HUES6 (cell line): ENCODE measurements around the gene NDUFB7.
"Not testable (repeated sequence)": the region's sequence is repeated elsewhere in the genome, so short reads cannot be mapped to it uniquely, and the experiment has no call there.

ENCODE experiments used
- H3K27ac ChIP-seq: 2 replicates; pipeline ENCODE4 v1.7.0; 2013; ENCODE audit warnings: low read depth, mild to moderate bottlenecking, low read length, inconsistent platforms
- H3K27me3 ChIP-seq: 2 replicates; pipeline ENCODE4 v1.6.1; 2013; ENCODE audit warnings: low read length; ENCODE audit not compliant: control insufficient read depth, insufficient read depth
- H3K36me3 ChIP-seq: 2 replicates; pipeline ENCODE4 v1.6.1; 2013; ENCODE audit warnings: low read length; ENCODE audit not compliant: control insufficient read depth, insufficient read depth
- H3K4me1 ChIP-seq: 2 replicates; pipeline ENCODE4 v1.6.1; 2013; ENCODE audit warnings: low read length; ENCODE audit not compliant: control insufficient read depth, insufficient read depth
- H3K4me3 ChIP-seq: 2 replicates; pipeline ENCODE4 v1.5.1; 2013; ENCODE audit warnings: low read depth, low read length
- H3K9ac ChIP-seq: one replicate; pipeline ENCODE4 v1.6.1; 2013; ENCODE audit warnings: mild to moderate bottlenecking, low read length
- H3K9me3 ChIP-seq: 2 replicates; pipeline ENCODE4 v1.6.1; 2013; ENCODE audit warnings: low read depth, low read length; ENCODE audit not compliant: control insufficient read depth, insufficient read depth

NDUFB7 gene

DNA sequence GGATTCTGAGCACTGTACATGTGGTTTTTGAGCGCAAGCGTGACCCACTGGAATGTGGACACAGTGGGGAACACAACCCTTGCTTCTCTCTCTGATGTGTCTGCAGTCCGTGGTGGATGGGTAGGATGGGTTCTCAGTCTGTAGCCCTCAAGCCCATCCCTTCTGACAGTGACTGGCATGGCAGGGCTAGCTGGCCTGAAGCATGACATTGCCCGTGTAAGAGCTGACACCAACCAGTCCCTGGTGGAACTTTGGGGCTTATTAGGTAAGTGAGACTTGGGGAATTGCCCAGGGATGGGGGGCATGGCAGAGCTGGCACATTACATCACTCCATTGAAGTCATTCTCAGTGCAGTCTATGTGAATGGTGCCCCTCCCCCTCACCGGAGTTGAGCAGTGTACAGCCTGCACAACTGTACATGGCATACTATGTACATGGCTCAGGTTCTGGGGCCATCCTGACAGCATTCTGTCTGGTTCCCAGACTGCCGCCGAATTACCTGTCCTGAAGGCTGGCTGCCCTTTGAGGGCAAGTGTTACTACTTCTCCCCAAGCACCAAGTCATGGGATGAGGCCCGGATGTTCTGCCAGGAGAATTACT is 27.8 kb upstream of the NDUFB7 start:
- Histone ChIP-seq H3K4me3 (no peak overlapping the region), H3K27ac (no peak overlapping the region), H3K9me3 (peaks cover 12% of the 10 kb centered on the region; the same call in 1 of the 2 replicates), H3K36me3 (no peaks in the 10 kb centered on the region), H3K27me3 (peaks cover 3% of the 10 kb centered on the region; the same call in 1 of the 2 replicates), H3K4me1 (no peaks in the 10 kb centered on the region), H3K9ac (no peak overlapping the region)

DNA sequence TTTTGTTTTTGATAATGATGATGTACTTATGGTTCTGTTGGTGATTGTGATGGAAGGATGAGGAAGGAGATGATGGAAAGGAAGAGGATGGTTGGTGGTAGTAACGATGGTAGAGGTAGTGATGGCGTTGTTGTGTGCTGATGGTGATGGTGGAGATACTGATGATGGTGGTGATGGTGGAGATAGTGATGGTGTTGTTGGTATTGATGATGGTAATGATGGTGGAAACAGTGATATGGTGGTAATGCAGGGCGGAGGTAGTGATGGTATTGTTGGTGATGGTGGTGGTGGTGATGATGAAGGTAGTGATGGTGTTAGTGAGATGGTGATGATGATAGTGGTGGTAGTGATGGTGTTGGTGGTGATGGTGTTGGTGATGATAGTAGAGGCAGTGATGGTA is 23.7 kb upstream of the NDUFB7 start:
- Histone ChIP-seq H3K27me3 (peaks cover 3% of the 10 kb centered on the region; the same call in 1 of the 2 replicates), H3K9ac (no peak overlapping the region), H3K36me3 (no peaks in the 10 kb centered on the region)

DNA sequence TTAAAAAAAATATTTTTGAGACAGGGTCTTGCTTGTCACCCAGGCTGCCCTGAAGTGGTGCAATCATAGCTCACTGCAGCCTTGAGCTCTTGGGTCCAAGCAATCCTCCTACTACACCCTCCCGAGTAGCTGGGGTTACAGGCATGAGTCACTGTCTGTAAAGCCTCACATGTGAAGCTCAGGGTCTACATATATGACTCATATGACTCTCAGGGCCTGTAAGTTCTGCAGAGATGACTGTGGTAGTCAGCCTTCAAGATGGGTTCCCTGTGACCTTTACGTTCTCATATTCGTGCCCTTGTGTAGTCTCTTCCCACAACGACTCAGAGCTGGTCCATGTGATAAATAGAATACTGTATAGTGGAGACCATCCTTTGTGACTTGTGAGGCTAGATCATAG is 17.6 kb upstream of the NDUFB7 start:
- not testable (repeated sequence) for H3K9me3 ChIP-seq, H3K4me1 ChIP-seq, H3K9ac ChIP-seq, H3K27ac ChIP-seq, H3K27me3 ChIP-seq, H3K36me3 ChIP-seq, H3K4me3 ChIP-seq

More for the DNA sequence above, 23.7 kb upstream of the NDUFB7 start:
- H3K4me3 ChIP-seq = no peak overlapping the region
- H3K9me3 ChIP-seq = peaks cover 8% of the 10 kb centered on the region; the same call in 1 of the 2 replicates
- no peaks in the 10 kb centered on the region for H3K4me1 ChIP-seq
- no peak overlapping the region for H3K27ac ChIP-seq

DNA sequence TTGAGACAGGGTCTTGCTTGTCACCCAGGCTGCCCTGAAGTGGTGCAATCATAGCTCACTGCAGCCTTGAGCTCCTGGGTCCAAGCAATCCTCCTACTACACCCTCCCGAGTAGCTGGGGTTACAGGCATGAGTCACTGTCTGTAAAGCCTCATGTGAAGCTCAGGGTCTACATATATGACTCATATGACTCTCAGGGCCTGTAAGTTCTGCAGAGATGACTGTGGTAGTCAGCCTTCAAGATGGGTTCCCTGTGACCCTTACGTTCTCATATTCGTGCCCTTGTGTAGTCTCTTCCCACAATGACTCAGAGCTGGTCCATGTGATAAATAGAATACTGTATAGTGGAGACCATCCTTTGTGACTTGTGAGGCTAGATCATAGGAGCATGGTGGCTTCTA is 13.3 kb upstream of the NDUFB7 start:
- not testable (repeated sequence) for H3K9ac ChIP-seq, H3K27ac ChIP-seq, H3K9me3 ChIP-seq, H3K4me1 ChIP-seq, H3K36me3 ChIP-seq, H3K4me3 ChIP-seq, H3K27me3 ChIP-seq

DNA sequence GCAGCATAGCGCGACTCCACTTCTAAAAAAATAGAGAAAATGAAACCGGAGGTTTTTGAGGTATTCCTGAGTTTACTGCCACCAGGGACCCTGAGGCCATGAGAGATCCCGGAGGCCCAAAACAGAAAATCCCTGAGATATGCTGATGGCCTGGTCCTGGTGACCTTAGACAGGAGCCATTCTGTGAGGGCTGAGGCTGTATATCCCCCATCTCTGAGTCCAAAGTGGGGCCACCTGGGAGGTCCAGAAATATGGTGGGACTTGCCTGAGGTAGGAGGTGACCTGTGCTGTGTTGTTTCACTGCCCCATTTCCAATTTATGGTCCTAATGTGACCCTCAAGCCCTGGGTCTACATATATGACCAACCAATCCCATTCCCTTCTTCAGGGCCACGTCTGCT is 12.5 kb upstream of the NDUFB7 start:
- H3K9ac ChIP-seq, H3K36me3 ChIP-seq, H3K9me3 ChIP-seq, H3K27ac ChIP-seq, H3K27me3 ChIP-seq, H3K4me3 ChIP-seq, H3K4me1 ChIP-seq: not testable (repeated sequence)

DNA sequence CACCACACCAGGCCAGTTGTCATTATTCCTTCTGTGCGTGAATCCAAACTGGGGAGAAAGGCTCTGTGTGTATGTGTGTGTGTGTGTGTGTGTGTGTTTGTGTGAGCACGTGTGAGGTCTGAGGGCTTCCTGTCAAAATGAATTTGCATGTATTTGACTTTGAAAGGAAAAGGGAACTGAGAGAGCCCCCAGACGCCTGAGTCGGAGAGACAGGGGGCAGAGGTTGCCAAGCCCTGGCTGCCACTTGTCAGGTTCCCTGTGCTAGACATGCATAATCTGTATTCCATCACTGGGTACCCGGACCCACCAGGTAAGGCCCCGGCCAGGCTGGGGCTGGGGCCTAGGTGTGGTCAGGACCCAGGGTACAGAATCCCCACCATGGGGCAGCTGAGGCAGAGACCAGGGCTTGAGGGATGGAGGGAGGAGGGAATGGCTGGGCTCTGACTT is 11.1 kb upstream of the NDUFB7 start, which contains the start of gene CLEC17A:
Gene CLEC17A (plus strand): TSS at position 191 of the 447 bp plus-strand sequence. CDS start 77 bp downstream, at position 268.
- no peaks in the 10 kb centered on the region; the same call in 1 of the 2 replicates for H3K4me1 ChIP-seq
- no peaks in the 10 kb centered on the region for H3K27me3 ChIP-seq
- H3K4me3 ChIP-seq = no peak within 1 kb of the TSS
- no peak within 1 kb of the TSS for H3K9ac ChIP-seq
- no peak within 1 kb of the TSS for H3K27ac ChIP-seq
- no peaks in the 10 kb centered on the region for H3K36me3 ChIP-seq
- H3K9me3 ChIP-seq = no peaks in the 10 kb centered on the region

DNA sequence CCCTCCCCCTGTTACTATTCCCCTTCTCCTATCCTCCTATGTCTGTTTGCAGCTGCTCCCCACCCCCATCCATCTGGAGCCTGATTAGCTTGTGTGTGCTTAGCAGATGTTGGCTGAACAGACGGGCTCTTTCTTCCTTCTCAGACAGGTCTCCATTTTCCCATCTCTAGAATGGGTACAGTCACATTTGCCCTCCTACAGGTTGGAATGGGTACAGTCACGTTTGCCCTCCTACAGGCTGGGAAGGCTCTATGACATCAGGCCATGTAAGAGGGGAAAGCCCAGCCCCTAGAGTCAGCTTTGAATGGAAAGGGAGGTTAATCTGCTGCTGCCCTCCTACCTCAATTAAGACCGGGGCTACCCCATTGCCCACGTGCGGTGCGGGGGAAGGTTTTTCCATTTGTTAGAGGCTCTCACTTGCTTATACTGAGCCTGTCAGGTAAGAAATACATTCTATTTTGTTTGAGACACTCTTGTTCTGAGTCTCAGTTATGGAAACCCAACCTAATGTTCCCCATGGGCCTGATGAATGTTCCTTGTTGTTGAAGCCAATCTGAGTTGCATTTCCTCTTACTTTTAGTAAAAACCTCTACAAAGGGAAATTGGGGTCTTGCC is 8.9 kb upstream of the NDUFB7 start:
- Histone ChIP-seq H3K4me3 (no peak overlapping the region), H3K36me3 (no peaks in the 10 kb centered on the region), H3K27ac (no peak overlapping the region), H3K4me1 (no peaks in the 10 kb centered on the region; the same call in 1 of the 2 replicates), H3K27me3 (no peaks in the 10 kb centered on the region), H3K9ac (no peak overlapping the region), H3K9me3 (no peaks in the 10 kb centered on the region)

DNA sequence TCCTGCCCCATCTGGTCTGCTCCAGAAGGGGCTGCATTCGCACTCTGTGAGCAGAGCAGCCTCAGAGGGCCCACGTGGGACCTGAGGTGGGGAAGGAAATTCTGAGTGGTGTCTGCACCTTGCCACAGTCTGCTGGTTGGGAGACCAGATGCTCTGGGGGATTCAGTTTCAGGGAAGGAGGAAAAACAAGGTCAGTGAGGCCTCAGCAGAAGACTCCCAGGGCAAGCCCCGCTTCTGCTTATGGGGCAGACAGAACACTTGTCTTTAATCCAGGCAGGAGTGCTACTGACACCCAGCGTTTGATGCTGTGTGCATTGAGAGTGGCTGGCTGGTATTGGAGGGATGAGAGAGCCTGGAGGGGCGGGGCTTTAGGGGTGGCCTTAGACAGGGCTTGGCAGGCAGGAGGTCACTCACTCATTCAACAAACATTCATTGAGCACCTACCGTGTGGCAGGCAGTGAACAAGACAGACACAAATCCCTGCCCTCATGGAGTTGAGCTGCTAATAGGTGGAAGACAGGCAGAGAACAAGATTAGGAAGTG is 6.1 kb upstream of the NDUFB7 start:
- Histone ChIP-seq H3K4me1 (peaks cover 2% of the 10 kb centered on the region), H3K4me3 (no peak overlapping the region), H3K27ac (no peak overlapping the region)

DNA sequence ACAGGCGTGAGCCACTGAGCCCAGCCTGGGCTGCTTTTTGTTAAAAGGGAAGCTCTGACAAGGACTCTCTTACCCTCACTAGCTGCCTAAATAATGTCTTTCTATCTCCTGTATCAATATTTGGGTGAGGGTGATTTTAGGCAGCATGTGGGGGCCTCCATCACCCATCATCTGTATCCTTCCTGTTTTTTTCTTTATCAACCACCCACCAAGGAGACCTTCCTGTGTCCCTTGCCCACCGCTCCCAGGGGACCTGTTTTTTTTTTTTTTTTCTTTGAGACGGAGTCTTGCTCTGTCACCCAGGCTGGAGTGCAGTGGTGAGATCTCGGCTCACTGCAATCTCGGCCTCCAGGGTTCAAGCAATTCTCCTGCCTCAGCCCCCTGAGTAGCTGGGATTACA is 5.4 kb upstream of the NDUFB7 start:
- Histone ChIP-seq H3K4me1 (peaks cover 2% of the 10 kb centered on the region; the same call in 1 of the 2 replicates), H3K36me3 (no peaks in the 10 kb centered on the region), H3K27ac (no peak overlapping the region), H3K9me3 (no peaks in the 10 kb centered on the region), H3K9ac (no peak overlapping the region), H3K4me3 (no peak overlapping the region), H3K27me3 (no peaks in the 10 kb centered on the region)

More for the DNA sequence above, 6.1 kb upstream of the NDUFB7 start:
- no peaks in the 10 kb centered on the region for H3K9me3 ChIP-seq
- no peaks in the 10 kb centered on the region for H3K36me3 ChIP-seq
- no peak overlapping the region for H3K9ac ChIP-seq
- no peaks in the 10 kb centered on the region for H3K27me3 ChIP-seq

DNA sequence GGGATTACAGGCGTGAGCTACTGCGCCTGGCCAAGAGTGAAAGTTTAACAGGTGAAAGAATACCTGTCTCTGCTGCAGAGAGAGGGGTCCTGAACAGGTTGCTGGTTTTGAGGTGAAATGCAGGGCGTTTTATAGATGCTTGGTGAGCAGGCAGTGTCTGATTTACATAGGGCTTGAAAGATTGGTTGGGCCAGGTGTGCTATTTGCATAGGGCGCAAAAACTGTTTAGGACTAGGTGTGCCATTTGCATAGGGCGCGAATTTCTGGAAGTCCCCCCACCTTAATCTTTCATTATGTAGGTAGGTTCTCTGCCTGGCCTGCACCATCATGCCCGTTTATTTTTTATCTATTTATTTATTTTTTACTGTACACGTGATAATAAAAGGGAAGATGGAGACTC is 4.5 kb upstream of the NDUFB7 start:
- Histone ChIP-seq H3K9ac (no peak overlapping the region), H3K9me3 (no peaks in the 10 kb centered on the region), H3K4me3 (no peak overlapping the region), H3K4me1 (peaks cover 2% of the 10 kb centered on the region; the same call in 1 of the 2 replicates), H3K27ac (no peak overlapping the region), H3K27me3 (no peaks in the 10 kb centered on the region), H3K36me3 (no peaks in the 10 kb centered on the region)

DNA sequence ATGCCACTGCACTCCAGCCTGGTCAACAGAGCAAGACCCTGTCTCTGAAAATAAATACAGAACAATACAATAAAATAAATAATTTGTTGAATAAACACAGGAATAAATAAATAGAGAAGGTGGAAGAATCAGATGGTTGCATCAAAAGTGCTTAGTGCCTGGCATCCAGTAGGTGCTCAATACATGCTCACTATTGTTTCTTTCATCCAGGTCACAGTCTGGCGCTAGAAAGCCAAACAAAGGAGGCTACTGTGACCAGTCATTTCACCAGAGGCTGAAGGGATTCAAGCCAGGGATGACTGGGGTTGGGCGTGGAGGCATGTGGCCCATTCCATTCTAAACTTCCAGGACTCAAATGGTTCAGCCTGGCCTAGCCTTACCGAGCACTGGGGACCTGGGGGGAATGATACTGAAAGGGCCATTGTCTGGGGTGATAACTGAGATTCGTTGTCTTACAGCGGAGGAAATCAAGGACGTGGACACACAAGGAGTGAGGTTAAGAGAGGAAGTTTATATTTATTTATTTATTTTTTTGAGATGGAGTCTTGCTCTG is 3.6 kb upstream of the NDUFB7 start:
- Histone ChIP-seq H3K4me1 (peaks cover 2% of the 10 kb centered on the region; the same call in 1 of the 2 replicates), H3K9me3 (no peaks in the 10 kb centered on the region), H3K4me3 (no peak overlapping the region), H3K9ac (no peak overlapping the region), H3K27ac (no peak overlapping the region), H3K36me3 (no peaks in the 10 kb centered on the region), H3K27me3 (no peaks in the 10 kb centered on the region)
